Naive thymus-derived CD8-positive, alpha-beta T cell (primary cell): ENCODE measurements around the gene PIBF1. TPM values are rescaled to one million over a fixed set of nuclear protein-coding genes. Genes with fewer than 3 reads are reported as not detected.

Experiments used
- ATAC-seq, 2 donors: fragments of 150-1000 bp; cut with Tn5 transposase in 1 of 2; sonication (Bioruptor Pico), chemical (Tn5 transposase) in 1 of 2; 1 replicate in 1 of 2; 2 replicates in 1 of 2; pipeline ENCODE4 v1.10.0; 2021; ENCODE audit warnings: mild to moderate bottlenecking in 2 of 2, moderate library complexity in 2 of 2
- POLR2A ChIA-PET: fragments of 350-600 bp; sonication (Branson Sonifier 250); formaldehyde crosslinking; loops from one replicate; lab custom pipeline; 2021; ENCODE audit warnings: antibody characterized with exemption; lab: Charles Lee
- DNase-seq, 10 donors: peaks; one replicate each; pipeline versions ENCODE4 v3.0.0 to v3.0.0-alpha.2; 2020 to 2022
- H3K27ac Mint-ChIP-seq, 10 donors: one replicate each; pipeline ENCODE4 v1.8.0; 2020 to 2022; ENCODE audit warnings: mild to moderate bottlenecking in 10 of 10, mixed read lengths in 10 of 10, moderate library complexity in 4 of 10, inconsistent platforms in 1 of 10
- H3K27me3 Mint-ChIP-seq, 5 donors: one replicate each; pipeline ENCODE4 v1.8.0; 2021 to 2022; ENCODE audit warnings: mixed read lengths in 5 of 5
- H3K36me3 Mint-ChIP-seq, 3 donors: one replicate each; pipeline ENCODE4 v1.8.0; 2020 to 2022; ENCODE audit warnings: mixed read lengths in 3 of 3, mild to moderate bottlenecking in 2 of 3, inconsistent platforms in 1 of 3
- H3K4me1 Mint-ChIP-seq, 4 donors: one replicate each; pipeline ENCODE4 v1.8.0; 2021 to 2022; ENCODE audit warnings: mixed read lengths in 4 of 4
- H3K4me3 Mint-ChIP-seq, 10 donors: one replicate each; pipeline ENCODE4 v1.8.0; 2020 to 2022; ENCODE audit warnings: mild to moderate bottlenecking in 10 of 10, mixed read lengths in 10 of 10, moderate library complexity in 6 of 10, inconsistent platforms in 1 of 10
- H3K9me3 Mint-ChIP-seq, 9 donors: one replicate each; pipeline ENCODE4 v1.8.0; 2020 to 2022; ENCODE audit warnings: mixed read lengths in 9 of 9, mild to moderate bottlenecking in 3 of 9, inconsistent platforms in 1 of 9, moderate library complexity in 1 of 9
- polyA plus RNA-seq, 3 donors: library from polyadenylated mRNA; unstranded; fragments of 300-500 nt; fragmentation: Illumina TruSeq; gene quantifications; one replicate each; pipeline ENCODE4 v1.2.3, GENCODE V29; 2021
- total RNA-seq, 8 experiments: library from RNA in 2 of 8; stranded (reverse) in 2 of 8; gene quantifications; one replicate each; pipeline ENCODE4 v1.2.3 and lab custom pipeline; 2021 to 2026

Gene PIBF1
- total and polyA plus RNA-seq, 5 experiments from 2014 or later, result 18.3 to 32.3 (median 23.6) TPM

- DNase-seq (no peak), ATAC-seq (no peak)
- H3K27ac Mint-ChIP-seq, result peak overlapping the region in 3 of 10 donors; percentile 1 to 51 (median 29)
- H3K36me3 Mint-ChIP-seq, result peaks cover 5 to 53% (median 5%) of the 10 kb centered on the region in 3 donors
- no peaks in the 10 kb centered on the region for H3K9me3 Mint-ChIP-seq
- no peaks in the 10 kb centered on the region for H3K27me3 Mint-ChIP-seq
- H3K4me3 Mint-ChIP-seq, result no peak overlapping the region
- POLR2A ChIA-PET, result no interaction called here
- no peaks in the 10 kb centered on the region for H3K4me1 Mint-ChIP-seq
Observed at GRCh38 chr13:72998012-72998411, 216.1 kb downstream of the PIBF1 start.

GRCh38 chr13:73000027-73000674, 218.2 kb downstream of the PIBF1 start:
- POLR2A ChIA-PET, result no interaction called here
- Mint-ChIP-seq H3K27me3 (no peaks in the 10 kb centered on the region), H3K36me3 (peaks cover 5 to 64% (median 13%) of the 10 kb centered on the region in 3 donors), H3K4me1 (no peaks in the 10 kb centered on the region), H3K4me3 (no peak overlapping the region), H3K27ac (peak overlapping the region in 1 of 10 donors; percentile 1), H3K9me3 (no peaks in the 10 kb centered on the region)
- ATAC-seq (no peak), DNase-seq (no peak)

- no peak for DNase-seq
- Mint-ChIP-seq H3K9me3 (no peaks in the 10 kb centered on the region), H3K36me3 (peaks cover 5 to 59% (median 15%) of the 10 kb centered on the region in 3 donors), H3K27me3 (no peaks in the 10 kb centered on the region), H3K4me1 (no peaks in the 10 kb centered on the region), H3K27ac (peak overlapping the region in 1 of 10 donors; percentile 15), H3K4me3 (no peak overlapping the region)
- POLR2A ChIA-PET, result interaction anchor here (0.6 kb wide), 1 partner anchor 22 kb away, joined by 4 read pairs; no protein-coding TSS in a partner anchor
- ATAC-seq, result no peak
Observed at GRCh38 chr13:73001971-73002370, 220.0 kb downstream of the PIBF1 start.

GRCh38 chr13:73011751-73012150, 229.8 kb downstream of the PIBF1 start:
- Mint-ChIP-seq H3K4me1 (no peaks in the 10 kb centered on the region), H3K9me3 (no peaks in the 10 kb centered on the region), H3K27me3 (no peaks in the 10 kb centered on the region), H3K36me3 (peaks cover 0 to 65% (median 32%) of the 10 kb centered on the region in 3 donors), H3K27ac (peak overlapping the region in 1 of 10 donors; percentile 48), H3K4me3 (no peak overlapping the region)
- ATAC-seq (no peak), DNase-seq (no peak)
- POLR2A ChIA-PET, result no interaction called here

- peaks cover 0 to 1% (median 0%) of the 10 kb centered on the region in 4 donors for H3K4me1 Mint-ChIP-seq
- DNase-seq (no peak), ATAC-seq (no peak)
- H3K9me3 Mint-ChIP-seq, result no peaks in the 10 kb centered on the region
- no peaks in the 10 kb centered on the region for H3K27me3 Mint-ChIP-seq
- peaks cover 0 to 63% (median 38%) of the 10 kb centered on the region in 3 donors for H3K36me3 Mint-ChIP-seq
- POLR2A ChIA-PET, result no interaction called here
- H3K4me3 Mint-ChIP-seq, result no peak overlapping the region
- H3K27ac Mint-ChIP-seq, result no peak overlapping the region
Observed at GRCh38 chr13:73015805-73016204, 233.9 kb downstream of the PIBF1 start.

- POLR2A ChIA-PET, result no interaction called here
- peaks cover 0 to 50% (median 32%) of the 10 kb centered on the region in 3 donors for H3K36me3 Mint-ChIP-seq
- H3K27ac Mint-ChIP-seq, result peak overlapping the region in 3 of 10 donors; percentile 1 to 66 (median 65)
- DNase-seq, result no peak
- no peak overlapping the region for H3K4me3 Mint-ChIP-seq
- no peaks in the 10 kb centered on the region for H3K27me3 Mint-ChIP-seq
- ATAC-seq, result no peak
- H3K4me1 Mint-ChIP-seq, result peaks cover 0 to 1% (median 0%) of the 10 kb centered on the region in 4 donors
- H3K9me3 Mint-ChIP-seq, result no peaks in the 10 kb centered on the region
Observed at GRCh38 chr13:73018336-73018735, 236.4 kb downstream of the PIBF1 start.

- Mint-ChIP-seq H3K4me1 (no peaks in the 10 kb centered on the region), H3K4me3 (no peak overlapping the region), H3K27ac (peak overlapping the region in 1 of 10 donors; percentile 57), H3K36me3 (peaks cover 0 to 11% (median 4%) of the 10 kb centered on the region in 3 donors), H3K27me3 (no peaks in the 10 kb centered on the region), H3K9me3 (no peaks in the 10 kb centered on the region)
- DNase-seq (no peak), ATAC-seq (no peak)
- POLR2A ChIA-PET, result no interaction called here
Observed at GRCh38 chr13:73025217-73026012, 243.5 kb downstream of the PIBF1 start.

- no peak for DNase-seq
- no peak for ATAC-seq
Observed at GRCh38 chr13:73034901-73035300, 253.0 kb downstream of the PIBF1 start.

GRCh38 chr13:73035660-73036059, 253.7 kb downstream of the PIBF1 start:
- Mint-ChIP-seq H3K27ac (no peak overlapping the region), H3K27me3 (no peaks in the 10 kb centered on the region), H3K4me1 (no peaks in the 10 kb centered on the region), H3K9me3 (no peaks in the 10 kb centered on the region), H3K4me3 (no peak overlapping the region), H3K36me3 (no peaks in the 10 kb centered on the region)
- POLR2A ChIA-PET, result no interaction called here
- no peak for ATAC-seq
- no peak for DNase-seq

More at GRCh38 chr13:73034901-73035300, 253.0 kb downstream of the PIBF1 start:
- H3K36me3 Mint-ChIP-seq, result no peaks in the 10 kb centered on the region
- H3K9me3 Mint-ChIP-seq, result no peaks in the 10 kb centered on the region
- POLR2A ChIA-PET, result no interaction called here
- no peaks in the 10 kb centered on the region for H3K27me3 Mint-ChIP-seq
- no peak overlapping the region for H3K27ac Mint-ChIP-seq
- no peak overlapping the region for H3K4me3 Mint-ChIP-seq
- no peaks in the 10 kb centered on the region for H3K4me1 Mint-ChIP-seq

- Mint-ChIP-seq H3K9me3 (no peaks in the 10 kb centered on the region), H3K27ac (no peak overlapping the region), H3K36me3 (no peaks in the 10 kb centered on the region), H3K27me3 (no peaks in the 10 kb centered on the region), H3K4me1 (no peaks in the 10 kb centered on the region), H3K4me3 (no peak overlapping the region)
- POLR2A ChIA-PET, result no interaction called here
- DNase-seq, result no peak
- ATAC-seq, result no peak
Observed at GRCh38 chr13:73036566-73036965, 254.6 kb downstream of the PIBF1 start.

- POLR2A ChIA-PET, result no interaction called here
- Mint-ChIP-seq H3K27me3 (no peaks in the 10 kb centered on the region), H3K27ac (no peak overlapping the region), H3K4me1 (no peaks in the 10 kb centered on the region), H3K4me3 (no peak overlapping the region), H3K36me3 (no peaks in the 10 kb centered on the region), H3K9me3 (no peaks in the 10 kb centered on the region)
- no peak for ATAC-seq
- DNase-seq, result no peak
Observed at GRCh38 chr13:73038064-73038463, 256.1 kb downstream of the PIBF1 start.

- POLR2A ChIA-PET, result no interaction called here
- no peaks in the 10 kb centered on the region for H3K36me3 Mint-ChIP-seq
- no peaks in the 10 kb centered on the region for H3K27me3 Mint-ChIP-seq
- H3K9me3 Mint-ChIP-seq, result no peaks in the 10 kb centered on the region
- ATAC-seq (no peak), DNase-seq (no peak)
- no peaks in the 10 kb centered on the region for H3K4me1 Mint-ChIP-seq
- H3K27ac Mint-ChIP-seq, result no peak overlapping the region
- no peak overlapping the region for H3K4me3 Mint-ChIP-seq
Observed at GRCh38 chr13:73039201-73040108, 257.5 kb downstream of the PIBF1 start.
